Right lobe of liver (tissue), 6 donors: ENCODE data around the gene PCCA. TPM values are rescaled to one million over a fixed set of nuclear protein-coding genes. Genes with fewer than 3 reads are reported as not detected.

ENCODE experiments used
- ATAC-seq, 4 donors: fragments of 200-7000 bp; cut with Tn5 transposase; one replicate each; pipeline ENCODE4 v1.9.1; 2020; ENCODE audit warnings: mild to moderate bottlenecking in 4 of 4, moderate library complexity in 4 of 4
- DNase-seq, 3 donors: peaks; one replicate each; pipeline ENCODE4 v3.0.0-alpha.2; 2020
- H3K27ac ChIP-seq, 3 donors: fragments of 200-600 bp; one replicate each; pipeline ENCODE4 v1.8.0; 2022
- H3K27me3 ChIP-seq, 2 donors: fragments of 200-600 bp; one replicate each; pipeline ENCODE4 v1.8.0; 2022
- H3K36me3 ChIP-seq, 4 donors: fragments of 200-600 bp; sonication (generic) in 1 of 4; one replicate each; pipeline versions ENCODE4 v1.5.1 to v1.8.0; 2017 to 2022; ENCODE audit warnings: control low read depth in 1 of 4
- H3K4me1 ChIP-seq, 4 donors: fragments of 200-600 bp; sonication (generic) in 1 of 4; one replicate each; pipeline versions ENCODE4 v1.5.1 to v1.8.0; 2017 to 2022; ENCODE audit warnings: control low read depth in 1 of 4
- H3K4me3 ChIP-seq, 3 donors: fragments of 200-600 bp; one replicate each; pipeline ENCODE4 v1.8.0; 2022
- H3K9me3 ChIP-seq, 4 donors: fragments of 200-600 bp; sonication (generic) in 1 of 4; one replicate each; pipeline versions ENCODE4 v1.5.1 to v1.8.0; 2017 to 2022; ENCODE audit warnings: control low read depth in 1 of 4
- CTCF ChIP-seq, 4 donors: fragments of 200-600 bp in 3 of 4; fragments of 450-650 bp in 1 of 4; IDR thresholded peaks; one replicate each; pipeline versions ENCODE4 v1.5.1 to v1.8.0; 2016 to 2022; ENCODE audit warnings: antibody characterized with exemption in 4 of 4, mild to moderate bottlenecking in 2 of 4
- POLR2A ChIP-seq: fragments of 450-650 bp; IDR thresholded peaks from one replicate; pipeline ENCODE4 v1.6.1; 2017; ENCODE audit warnings: antibody characterized with exemption, mild to moderate bottlenecking
- WGBS: methylation state at CpG from one replicate; pipeline ENCODE4 v1.1.6; 2018; ENCODE audit warnings: low coverage, low lambda C conversion rate; ENCODE audit not compliant: insufficient coverage; ENCODE audit errors: missing lambda C conversion rate; 5-methylcytosine and 5-hydroxymethylcytosine counted together
- intact Hi-C, 2 donors: fragments of 100-400 bp; cut with DNase I; formaldehyde crosslinking; loops; one replicate each; pipeline versions ENCODE4 v1.11.2 to v1.14.1; 2022
- total RNA-seq, 6 experiments: library from RNA; depleted of rRNA in 2 of 6; stranded (reverse); fragments of >200 nt in 2 of 6; fragmentation: NEBNext Ultra II Directional in 3 of 6; extraction: Animal tissue kit (Norgen Biotek cat#: 25700) in 3 of 6; gene quantifications; one replicate each; pipeline versions ENCODE4 v1.1.0 to v1.2.4, GENCODE V29; 2016 to 2023
- donor health status: DM: no; HTN: yes; CAD: no.
- donor health status: DM: no; HTN: no; CAD: no.
- donor health status: DM: no; HTN: no; CAD: no.
- donor health status: DM: no; HTN: yes; CAD: no.
- donor health status: DM: no; HTN: yes; CAD: no.

The PCCA gene
- total RNA-seq, 6 experiments from 2014 or later = 58.2 to 161 (median 85.2) TPM

GRCh38 chr13:100512422-100512821 is 423.5 kb downstream of the PCCA start:
- TF ChIP-seq CTCF (IDR thresholded peaks at IDR 0.05) = no peak
- TF ChIP-seq POLR2A = no peak
- no peak overlapping the region for H3K4me3 ChIP-seq
- H3K9me3 ChIP-seq = no peaks in the 10 kb centered on the region
- H3K4me1 ChIP-seq = peaks cover 0 to 12% (median 0%) of the 10 kb centered on the region in 4 donors
- H3K27ac ChIP-seq = no peak overlapping the region
- no peaks in the 10 kb centered on the region for H3K27me3 ChIP-seq
- peaks cover 0 to 4% (median 0%) of the 10 kb centered on the region in 4 donors for H3K36me3 ChIP-seq
- 100% methylated on average over 9 of the region's 9 CpGs for WGBS
- no peak for DNase-seq
- ATAC-seq = no peak
- intact Hi-C loops = no loop called here

GRCh38 chr13:100513171-100513570 is 424.3 kb downstream of the PCCA start:
- intact Hi-C loops = no loop called here
- H3K4me1 ChIP-seq = peaks cover 0 to 20% (median 0%) of the 10 kb centered on the region in 4 donors
- H3K36me3 ChIP-seq = peaks cover 0 to 4% (median 0%) of the 10 kb centered on the region in 4 donors
- H3K27me3 ChIP-seq = no peaks in the 10 kb centered on the region
- WGBS = 66% methylated on average over 3 of the region's 3 CpGs
- ATAC-seq (no peak), DNase-seq (no peak)
- H3K9me3 ChIP-seq = no peaks in the 10 kb centered on the region
- no peak overlapping the region for H3K4me3 ChIP-seq
- no peak for TF ChIP-seq CTCF (IDR thresholded peaks at IDR 0.05)
- TF ChIP-seq POLR2A = no peak
- H3K27ac ChIP-seq = no peak overlapping the region

- no peak for ATAC-seq
- intact Hi-C loops = no loop called here
- 47% methylated on average over 8 of the region's 8 CpGs for WGBS
These were observed 425.2 kb downstream of the PCCA start for GRCh38 chr13:100513987-100514670.

GRCh38 chr13:100514788-100515409 is 426.0 kb downstream of the PCCA start:
- WGBS = 0% methylated on average over 5 of the region's 5 CpGs
- intact Hi-C loops = no loop called here
- Histone ChIP-seq H3K27ac (no peak overlapping the region), H3K4me1 (peaks cover 0 to 32% (median 7%) of the 10 kb centered on the region in 4 donors), H3K27me3 (no peaks in the 10 kb centered on the region), H3K36me3 (peaks cover 0 to 4% (median 0%) of the 10 kb centered on the region in 4 donors), H3K9me3 (no peaks in the 10 kb centered on the region), H3K4me3 (no peak overlapping the region)
- TF ChIP-seq CTCF (IDR thresholded peaks at IDR 0.05) = peak in 3 of 4 donors; percentile 85 to 94 (median 94)
- no peak for TF ChIP-seq POLR2A
- peak; percentile 72 to 87 (median 80) for ATAC-seq
- DNase-seq = peak; percentile 79 to 82 (median 82)

More at GRCh38 chr13:100513987-100514670, 425.2 kb downstream of the PCCA start:
- peaks cover 0 to 4% (median 0%) of the 10 kb centered on the region in 4 donors for H3K36me3 ChIP-seq
- H3K4me1 ChIP-seq = peaks cover 0 to 29% (median 4%) of the 10 kb centered on the region in 4 donors
- no peak for DNase-seq
- H3K27me3 ChIP-seq = no peaks in the 10 kb centered on the region
- TF ChIP-seq CTCF (IDR thresholded peaks at IDR 0.05) (no peak), POLR2A (no peak)
- no peaks in the 10 kb centered on the region for H3K9me3 ChIP-seq
- no peak overlapping the region for H3K27ac ChIP-seq
- H3K4me3 ChIP-seq = no peak overlapping the region
